ENCODE results near the gene UAP1L1. TPM values are rescaled to one million over a fixed set of nuclear protein-coding genes. Genes with fewer than 3 reads are reported as not detected.
A peak's percentile ranks its signal among the peaks of the same experiment; 100 is the strongest.

The UAP1L1 gene
- total RNA-seq, 1 donor from 2014 or later, result 3.2 TPM

DNA sequence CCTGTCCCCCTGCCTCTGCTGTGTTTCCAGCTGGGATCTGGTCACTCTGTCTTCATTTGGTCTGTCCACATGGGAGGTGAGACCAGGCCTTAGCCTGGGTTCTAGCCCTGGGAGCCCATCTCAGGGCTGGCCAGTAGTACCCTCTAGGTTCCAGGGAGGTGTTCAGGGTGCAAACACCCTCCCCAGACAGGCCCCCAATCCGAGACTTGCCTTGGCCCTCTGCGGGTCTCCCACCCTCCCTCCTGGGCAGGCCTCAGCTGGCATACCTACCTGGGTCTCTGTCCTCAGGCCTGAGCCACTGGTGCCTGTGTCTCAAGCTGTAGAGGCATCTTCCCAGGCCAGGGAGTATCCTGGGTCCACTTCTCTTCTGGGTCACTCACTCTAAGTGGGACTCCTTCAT, 6.0 kb upstream of the UAP1L1 start:
- H3K27ac Mint-ChIP-seq (ENCODE audit: unreplicated experiment), result no peak overlapping the region
- no peak for DNase-seq (ENCODE audit: low spot score)

GRCh38 chr9:137073992-137074399, 3.3 kb upstream of the UAP1L1 start:
- H3K9me3 Mint-ChIP-seq (ENCODE audit: unreplicated experiment), result no peaks in the 10 kb centered on the region
- H3K4me3 Mint-ChIP-seq (ENCODE audit: unreplicated experiment), result no peak overlapping the region
- peaks cover 4% of the 10 kb centered on the region for H3K4me1 Mint-ChIP-seq (ENCODE audit: unreplicated experiment)
- DNase-seq (ENCODE audit: low spot score), result no peak
- TF ChIP-seq, protein P1, sequence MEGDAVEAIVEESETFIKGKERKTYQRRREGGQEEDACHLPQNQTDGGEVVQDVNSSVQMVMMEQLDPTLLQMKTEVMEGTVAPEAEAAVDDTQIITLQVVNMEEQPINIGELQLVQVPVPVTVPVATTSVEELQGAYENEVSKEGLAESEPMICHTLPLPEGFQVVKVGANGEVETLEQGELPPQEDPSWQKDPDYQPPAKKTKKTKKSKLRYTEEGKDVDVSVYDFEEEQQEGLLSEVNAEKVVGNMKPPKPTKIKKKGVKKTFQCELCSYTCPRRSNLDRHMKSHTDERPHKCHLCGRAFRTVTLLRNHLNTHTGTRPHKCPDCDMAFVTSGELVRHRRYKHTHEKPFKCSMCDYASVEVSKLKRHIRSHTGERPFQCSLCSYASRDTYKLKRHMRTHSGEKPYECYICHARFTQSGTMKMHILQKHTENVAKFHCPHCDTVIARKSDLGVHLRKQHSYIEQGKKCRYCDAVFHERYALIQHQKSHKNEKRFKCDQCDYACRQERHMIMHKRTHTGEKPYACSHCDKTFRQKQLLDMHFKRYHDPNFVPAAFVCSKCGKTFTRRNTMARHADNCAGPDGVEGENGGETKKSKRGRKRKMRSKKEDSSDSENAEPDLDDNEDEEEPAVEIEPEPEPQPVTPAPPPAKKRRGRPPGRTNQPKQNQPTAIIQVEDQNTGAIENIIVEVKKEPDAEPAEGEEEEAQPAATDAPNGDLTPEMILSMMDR (IDR thresholded peaks at IDR 0.05; ENCODE audit: unreplicated experiment), result no peak
- no peaks in the 10 kb centered on the region for H3K36me3 Mint-ChIP-seq (ENCODE audit: low read depth, unreplicated experiment)
- no peak overlapping the region for H3K27ac Mint-ChIP-seq (ENCODE audit: unreplicated experiment)
- peaks cover 18% of the 10 kb centered on the region for H3K27me3 Mint-ChIP-seq (ENCODE audit: unreplicated experiment)

More for the DNA sequence above, 6.0 kb upstream of the UAP1L1 start:
- no peak overlapping the region for H3K4me3 Mint-ChIP-seq (ENCODE audit: unreplicated experiment)
- H3K4me1 Mint-ChIP-seq (ENCODE audit: unreplicated experiment), result peaks cover 4% of the 10 kb centered on the region
- H3K9me3 Mint-ChIP-seq (ENCODE audit: unreplicated experiment), result no peaks in the 10 kb centered on the region
- no peaks in the 10 kb centered on the region for H3K36me3 Mint-ChIP-seq (ENCODE audit: low read depth, unreplicated experiment)
- TF ChIP-seq, protein P1 (IDR thresholded peaks at IDR 0.05; ENCODE audit: unreplicated experiment), result no peak
- H3K27me3 Mint-ChIP-seq (ENCODE audit: unreplicated experiment), result peaks cover 18% of the 10 kb centered on the region

- peaks cover 22% of the 10 kb centered on the region for H3K27me3 Mint-ChIP-seq (ENCODE audit: unreplicated experiment)
Measured at GRCh38 chr9:137074657-137075274, 2.6 kb upstream of the UAP1L1 start.

DNA sequence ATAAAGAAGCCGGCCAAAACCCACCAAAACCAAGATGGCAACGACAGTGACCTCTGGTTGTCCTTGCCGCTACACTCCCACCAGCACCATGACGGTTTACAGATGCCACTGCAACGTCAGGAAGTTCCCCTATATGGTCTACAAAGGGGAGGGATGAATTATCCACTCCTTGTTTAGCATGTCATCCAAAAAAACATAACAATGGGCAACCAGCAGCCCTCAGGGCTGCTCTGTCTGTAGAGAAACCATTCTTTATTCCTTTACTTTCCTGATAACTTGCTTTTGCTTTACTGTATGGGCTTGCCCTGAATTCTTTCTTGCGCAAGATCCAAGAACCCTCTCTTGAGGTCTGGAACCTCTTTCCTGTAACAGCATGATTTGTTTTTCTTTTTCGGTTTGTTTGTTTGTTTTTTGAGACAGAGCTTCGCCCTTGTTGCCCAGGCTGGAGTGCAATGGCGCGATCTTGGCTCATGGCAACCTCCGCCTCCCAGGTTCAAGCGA, 2.0 kb upstream of the UAP1L1 start:
- H3K36me3 Mint-ChIP-seq (ENCODE audit: low read depth, unreplicated experiment), result no peaks in the 10 kb centered on the region
- H3K4me1 Mint-ChIP-seq (ENCODE audit: unreplicated experiment), result peaks cover 4% of the 10 kb centered on the region
- H3K4me3 Mint-ChIP-seq (ENCODE audit: unreplicated experiment), result no peak overlapping the region
- H3K27me3 Mint-ChIP-seq (ENCODE audit: unreplicated experiment), result peaks cover 25% of the 10 kb centered on the region
- no peaks in the 10 kb centered on the region for H3K9me3 Mint-ChIP-seq (ENCODE audit: unreplicated experiment)
- TF ChIP-seq, protein P1 (IDR thresholded peaks at IDR 0.05; ENCODE audit: unreplicated experiment), result no peak
- no peak overlapping the region for H3K27ac Mint-ChIP-seq (ENCODE audit: unreplicated experiment)
- no peak for DNase-seq (ENCODE audit: low spot score)

More at GRCh38 chr9:137074657-137075274, 2.6 kb upstream of the UAP1L1 start:
- Mint-ChIP-seq H3K4me1 (ENCODE audit: unreplicated experiment) (peaks cover 4% of the 10 kb centered on the region), H3K4me3 (ENCODE audit: unreplicated experiment) (no peak overlapping the region), H3K27ac (ENCODE audit: unreplicated experiment) (no peak overlapping the region), H3K36me3 (ENCODE audit: low read depth, unreplicated experiment) (no peaks in the 10 kb centered on the region), H3K9me3 (ENCODE audit: unreplicated experiment) (no peaks in the 10 kb centered on the region)
- DNase-seq (ENCODE audit: low spot score), result no peak
- TF ChIP-seq, protein P1 (IDR thresholded peaks at IDR 0.05; ENCODE audit: unreplicated experiment), result no peak

GRCh38 chr9:137076636-137077009, 694 bp upstream of the UAP1L1 start:
- Mint-ChIP-seq H3K9me3 (ENCODE audit: unreplicated experiment) (no peaks in the 10 kb centered on the region), H3K36me3 (ENCODE audit: low read depth, unreplicated experiment) (no peaks in the 10 kb centered on the region), H3K4me1 (ENCODE audit: unreplicated experiment) (no peaks in the 10 kb centered on the region), H3K27me3 (ENCODE audit: unreplicated experiment) (peaks cover 22% of the 10 kb centered on the region), H3K27ac (ENCODE audit: unreplicated experiment) (peak overlapping the region; percentile 24), H3K4me3 (ENCODE audit: unreplicated experiment) (no peak overlapping the region)
- DNase-seq (ENCODE audit: low spot score), result no peak
- TF ChIP-seq, protein P1 (IDR thresholded peaks at IDR 0.05; ENCODE audit: unreplicated experiment), result no peak
